ENCODE data around the gene DLGAP1. TPM values are rescaled to one million over a fixed set of nuclear protein-coding genes. Genes with fewer than 3 reads are reported as not detected.
A peak's percentile ranks its signal among the peaks of the same experiment; 100 is the strongest.

Gene DLGAP1
- total RNA-seq, 6 experiments from 2014 or later: 0.19 to 1.3 (median 0.62) TPM

- Mint-ChIP-seq H3K27me3 (ENCODE audit: insufficient read depth) (peaks cover 2% of the 10 kb centered on the region; the same call in 1 of the 2 replicates), H3K4me3 (no peak overlapping the region), H3K36me3 (ENCODE audit: low read depth) (peaks cover 16% of the 10 kb centered on the region), H3K4me1 (ENCODE audit: low read depth) (peaks cover 16% of the 10 kb centered on the region), H3K27ac (no peak overlapping the region), H3K9me3 (peaks cover 19% of the 10 kb centered on the region)
- TF ChIP-seq, protein P1, sequence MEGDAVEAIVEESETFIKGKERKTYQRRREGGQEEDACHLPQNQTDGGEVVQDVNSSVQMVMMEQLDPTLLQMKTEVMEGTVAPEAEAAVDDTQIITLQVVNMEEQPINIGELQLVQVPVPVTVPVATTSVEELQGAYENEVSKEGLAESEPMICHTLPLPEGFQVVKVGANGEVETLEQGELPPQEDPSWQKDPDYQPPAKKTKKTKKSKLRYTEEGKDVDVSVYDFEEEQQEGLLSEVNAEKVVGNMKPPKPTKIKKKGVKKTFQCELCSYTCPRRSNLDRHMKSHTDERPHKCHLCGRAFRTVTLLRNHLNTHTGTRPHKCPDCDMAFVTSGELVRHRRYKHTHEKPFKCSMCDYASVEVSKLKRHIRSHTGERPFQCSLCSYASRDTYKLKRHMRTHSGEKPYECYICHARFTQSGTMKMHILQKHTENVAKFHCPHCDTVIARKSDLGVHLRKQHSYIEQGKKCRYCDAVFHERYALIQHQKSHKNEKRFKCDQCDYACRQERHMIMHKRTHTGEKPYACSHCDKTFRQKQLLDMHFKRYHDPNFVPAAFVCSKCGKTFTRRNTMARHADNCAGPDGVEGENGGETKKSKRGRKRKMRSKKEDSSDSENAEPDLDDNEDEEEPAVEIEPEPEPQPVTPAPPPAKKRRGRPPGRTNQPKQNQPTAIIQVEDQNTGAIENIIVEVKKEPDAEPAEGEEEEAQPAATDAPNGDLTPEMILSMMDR (IDR thresholded peaks at IDR 0.05): no peak
- no peak for DNase-seq
Observed at GRCh38 chr18:3759099-3759498, 696.0 kb downstream of the DLGAP1 start.

DNA sequence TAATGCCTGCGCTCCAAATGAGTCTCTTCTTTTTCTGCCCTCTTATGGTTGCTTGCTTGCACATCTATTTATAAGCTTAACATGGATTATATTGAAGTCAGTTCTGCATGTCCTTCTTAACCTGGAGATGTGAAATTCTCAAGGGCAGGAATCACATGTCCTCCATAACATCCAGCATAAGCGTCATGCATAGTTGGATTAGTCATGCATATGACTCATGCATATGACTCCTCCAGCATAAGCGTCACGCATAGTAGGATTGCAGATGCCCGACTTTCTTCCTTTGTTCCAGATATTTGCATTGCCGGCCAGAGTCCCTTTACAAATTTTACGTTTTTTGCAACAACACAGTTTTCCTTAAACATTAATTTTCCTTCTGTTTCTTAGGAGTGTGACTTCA is 696.6 kb downstream of the DLGAP1 start:
- no peak overlapping the region; the same call in 1 of the 2 replicates for H3K27ac Mint-ChIP-seq
- TF ChIP-seq, protein P1 (IDR thresholded peaks at IDR 0.05): no peak
- peak; percentile 66 for DNase-seq
- peaks cover 16% of the 10 kb centered on the region for H3K36me3 Mint-ChIP-seq (ENCODE audit: low read depth)
- H3K9me3 Mint-ChIP-seq: peaks cover 19% of the 10 kb centered on the region
- no peak overlapping the region for H3K4me3 Mint-ChIP-seq
- H3K4me1 Mint-ChIP-seq (ENCODE audit: low read depth): peaks cover 16% of the 10 kb centered on the region
- H3K27me3 Mint-ChIP-seq (ENCODE audit: insufficient read depth): peaks cover 2% of the 10 kb centered on the region; the same call in 1 of the 2 replicates

GRCh38 chr18:3757361-3757760 is 697.7 kb downstream of the DLGAP1 start:
- TF ChIP-seq, protein P1 (IDR thresholded peaks at IDR 0.05): no peak
- Mint-ChIP-seq H3K4me3 (no peak overlapping the region), H3K36me3 (ENCODE audit: low read depth) (peaks cover 16% of the 10 kb centered on the region), H3K27ac (no peak overlapping the region), H3K4me1 (ENCODE audit: low read depth) (peaks cover 16% of the 10 kb centered on the region), H3K27me3 (ENCODE audit: insufficient read depth) (peaks cover 2% of the 10 kb centered on the region; the same call in 1 of the 2 replicates), H3K9me3 (peaks cover 19% of the 10 kb centered on the region)
- no peak for DNase-seq

GRCh38 chr18:3753106-3753505 is 702.0 kb downstream of the DLGAP1 start:
- peaks cover 14% of the 10 kb centered on the region for H3K9me3 Mint-ChIP-seq
- peaks cover 15% of the 10 kb centered on the region for H3K36me3 Mint-ChIP-seq (ENCODE audit: low read depth)
- peaks cover 6% of the 10 kb centered on the region for H3K4me1 Mint-ChIP-seq (ENCODE audit: low read depth)
- peaks cover 2% of the 10 kb centered on the region; the same call in 1 of the 2 replicates for H3K27me3 Mint-ChIP-seq (ENCODE audit: insufficient read depth)
- DNase-seq: no peak
- no peak overlapping the region for H3K27ac Mint-ChIP-seq
- no peak overlapping the region for H3K4me3 Mint-ChIP-seq
- TF ChIP-seq, protein P1 (IDR thresholded peaks at IDR 0.05): no peak

GRCh38 chr18:3748086-3748485 is 707.0 kb downstream of the DLGAP1 start:
- no peak overlapping the region for H3K27ac Mint-ChIP-seq
- peaks cover 2% of the 10 kb centered on the region; the same call in 1 of the 2 replicates for H3K27me3 Mint-ChIP-seq (ENCODE audit: insufficient read depth)
- H3K36me3 Mint-ChIP-seq (ENCODE audit: low read depth): peaks cover 4% of the 10 kb centered on the region; the same call in 1 of the 2 replicates
- TF ChIP-seq, protein P1 (IDR thresholded peaks at IDR 0.05): no peak
- H3K4me3 Mint-ChIP-seq: no peak overlapping the region
- peaks cover 17% of the 10 kb centered on the region for H3K4me1 Mint-ChIP-seq (ENCODE audit: low read depth)
- no peak for DNase-seq
- no peaks in the 10 kb centered on the region for H3K9me3 Mint-ChIP-seq

Data from HFFc6 (cell line).